DMS 273 (cell line): ENCODE results near the gene PSTK.

Source experiments
- DNase-seq: peaks from one replicate; lab custom pipeline; 2025; ENCODE audit not compliant: unreplicated experiment; lab: John Stamatoyannopoulos, UW

The PSTK gene

DNA sequence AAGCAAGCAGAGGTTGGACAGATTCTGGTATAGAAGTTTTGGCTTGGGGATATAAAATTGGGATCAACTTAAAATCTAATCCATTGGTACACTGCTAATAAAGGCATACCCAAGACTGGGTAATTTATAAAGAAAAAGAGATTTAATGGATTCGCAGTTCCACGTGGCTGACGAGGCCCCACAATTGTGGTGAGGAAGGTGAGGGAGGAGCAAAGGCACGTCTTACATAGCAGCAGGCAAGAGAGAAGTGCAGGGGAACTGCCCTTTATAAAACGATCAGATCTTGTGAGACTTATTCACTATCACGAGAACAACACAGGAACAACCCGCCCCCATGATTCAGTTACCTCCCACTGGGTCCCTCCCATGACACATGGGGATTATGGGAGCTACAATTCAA is 38.3 kb downstream of the PSTK start:
- no peak for DNase-seq

DNA sequence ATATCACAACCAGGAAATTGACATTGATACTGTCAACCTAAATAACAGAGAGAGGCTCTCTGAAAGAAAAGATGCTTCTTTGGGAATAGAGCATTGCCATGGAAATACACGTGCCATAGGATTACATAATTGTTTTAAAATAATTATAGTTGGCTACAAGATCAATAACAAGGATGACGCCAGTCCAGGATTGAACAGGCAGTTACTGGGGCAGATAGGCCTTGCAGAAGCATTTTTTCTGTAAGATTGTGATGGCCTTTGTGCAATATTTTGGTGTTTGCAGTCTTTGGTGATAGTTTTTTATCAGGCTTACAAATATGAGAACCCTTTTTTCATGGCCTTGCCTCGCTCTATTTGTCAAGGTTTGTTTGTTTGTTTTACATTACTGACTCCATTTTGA is 39.1 kb downstream of the PSTK start:
- no peak for DNase-seq

DNA sequence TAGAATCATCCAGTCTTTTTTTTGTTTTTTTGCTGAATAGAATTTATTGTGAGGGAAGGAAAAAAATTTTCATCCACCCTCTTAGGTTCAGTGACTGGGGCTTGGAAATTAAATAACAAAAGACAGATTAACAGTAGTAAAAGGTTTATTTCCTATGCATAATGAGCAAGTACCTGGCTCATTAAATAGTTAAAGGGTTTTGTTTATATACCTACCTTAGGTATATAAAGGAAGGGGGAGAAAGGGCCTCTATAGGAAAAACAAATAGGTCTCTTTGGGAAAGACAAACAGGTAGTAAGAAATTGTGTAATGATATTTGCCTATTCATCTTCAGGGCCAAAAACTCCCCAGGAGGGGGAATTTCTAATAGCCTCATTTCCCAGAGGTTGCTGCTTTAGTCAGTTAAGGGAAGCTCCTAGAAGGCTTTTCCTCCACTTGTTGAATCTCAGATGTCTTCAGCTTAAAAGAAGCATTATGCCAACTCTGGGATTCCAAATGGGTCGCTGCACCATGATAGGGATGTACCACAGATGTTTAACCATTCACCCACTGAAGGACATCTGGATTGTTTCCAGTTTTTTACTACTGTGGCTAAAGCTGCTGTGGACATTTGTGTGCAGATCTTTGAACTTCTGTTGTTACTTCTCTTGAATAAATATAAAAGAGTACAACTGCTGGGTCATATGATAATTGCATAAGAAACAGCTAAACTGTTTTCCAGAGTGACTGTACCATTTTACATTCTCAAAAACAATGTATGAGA is 39.9 kb downstream of the PSTK start:
- no peak for DNase-seq

DNA sequence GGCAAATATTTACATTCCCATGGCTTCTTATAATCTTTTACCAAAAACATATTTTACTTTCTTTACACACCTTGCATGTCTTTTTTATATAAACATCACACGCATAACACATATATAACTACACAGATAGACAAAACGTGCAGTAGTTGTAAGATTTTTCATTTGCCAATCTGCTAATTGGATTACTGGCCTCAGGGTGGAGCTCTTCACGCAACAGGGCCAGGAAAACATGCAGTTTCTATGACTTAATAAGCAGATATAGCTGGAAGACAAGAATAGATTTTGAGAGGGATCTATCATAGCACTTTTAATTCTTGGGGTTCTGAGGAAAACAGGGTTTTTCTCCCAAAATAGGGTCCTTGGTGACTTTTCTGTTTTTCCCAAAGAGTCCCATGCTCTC is 41.3 kb downstream of the PSTK start:
- peak; percentile 27 for DNase-seq

DNA sequence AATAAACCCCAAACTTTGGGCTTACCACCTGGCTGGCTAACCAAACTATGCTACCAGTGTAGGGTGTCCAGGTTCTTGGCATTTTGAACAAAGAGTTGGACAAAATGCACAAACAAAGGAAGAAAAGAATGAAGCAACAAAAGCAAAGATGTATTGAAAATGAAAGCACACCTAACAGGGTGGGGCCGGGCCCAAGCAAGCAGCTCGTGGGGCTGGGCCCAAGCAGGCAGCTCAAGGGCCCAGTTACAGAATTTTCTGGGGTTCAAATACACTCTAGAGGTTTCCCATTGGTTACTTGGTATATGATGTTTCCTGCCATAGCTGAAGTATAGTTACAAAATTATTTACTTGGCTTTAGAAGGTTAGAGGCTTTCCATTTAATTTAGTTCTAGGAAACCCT is 44.3 kb downstream of the PSTK start:
- DNase-seq = no peak

DNA sequence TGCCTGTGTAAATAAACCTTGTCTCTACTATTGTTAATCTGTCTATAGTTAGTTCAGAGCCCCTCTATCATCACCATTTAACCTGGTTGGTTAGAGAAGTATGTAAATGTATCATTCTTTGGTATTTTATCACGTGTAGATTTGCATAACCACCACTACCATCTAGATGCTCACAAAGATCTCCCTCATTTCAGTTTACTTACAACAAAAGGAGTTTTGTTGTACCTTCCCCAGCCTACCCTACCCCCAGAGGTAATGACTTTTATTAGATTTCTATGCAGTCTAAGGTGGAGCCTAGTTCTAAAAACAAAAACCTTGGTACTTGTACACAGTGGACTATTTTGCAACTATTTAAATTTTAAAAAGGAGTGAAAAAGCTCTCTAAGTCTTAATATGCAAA is 46.1 kb downstream of the PSTK start:
- no peak for DNase-seq

DNA sequence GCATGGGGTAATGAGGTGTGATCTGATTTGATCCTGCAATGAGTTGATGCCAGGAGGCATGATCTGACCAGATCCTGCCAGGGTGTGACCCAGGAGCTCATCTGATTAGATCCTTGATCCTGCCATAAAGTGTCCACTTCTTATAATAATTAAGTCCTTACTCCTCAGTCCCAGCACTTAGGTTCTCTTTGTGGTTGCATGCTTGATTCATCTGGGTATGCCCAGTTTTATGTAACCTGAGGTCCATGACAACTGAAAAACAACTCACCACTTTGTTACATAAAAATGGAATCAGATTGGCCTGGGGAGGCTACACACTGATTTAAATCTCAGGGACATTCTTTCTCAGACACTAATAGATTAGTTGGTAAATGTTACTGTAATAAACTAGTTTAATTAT is 47.7 kb downstream of the PSTK start:
- no peak for DNase-seq

DNA sequence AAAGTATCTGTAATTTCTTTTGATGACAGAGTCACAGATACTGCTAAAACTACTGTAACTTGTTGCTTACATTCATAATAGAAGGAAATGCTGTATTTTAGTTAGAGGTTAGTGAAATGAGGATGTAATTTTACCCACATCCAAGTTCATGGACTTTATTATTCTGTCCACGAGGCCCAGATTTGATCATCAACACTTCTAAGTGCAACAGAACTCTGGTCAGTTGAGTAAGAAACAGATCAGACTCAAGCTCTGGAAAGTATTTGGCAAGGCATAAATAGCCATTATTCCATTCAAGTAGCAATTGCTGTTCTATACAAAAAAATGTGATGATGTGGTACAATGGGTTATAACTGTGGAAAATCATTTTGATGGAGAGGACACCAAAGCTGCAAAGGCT is 50.9 kb downstream of the PSTK start:
- DNase-seq = no peak

DNA sequence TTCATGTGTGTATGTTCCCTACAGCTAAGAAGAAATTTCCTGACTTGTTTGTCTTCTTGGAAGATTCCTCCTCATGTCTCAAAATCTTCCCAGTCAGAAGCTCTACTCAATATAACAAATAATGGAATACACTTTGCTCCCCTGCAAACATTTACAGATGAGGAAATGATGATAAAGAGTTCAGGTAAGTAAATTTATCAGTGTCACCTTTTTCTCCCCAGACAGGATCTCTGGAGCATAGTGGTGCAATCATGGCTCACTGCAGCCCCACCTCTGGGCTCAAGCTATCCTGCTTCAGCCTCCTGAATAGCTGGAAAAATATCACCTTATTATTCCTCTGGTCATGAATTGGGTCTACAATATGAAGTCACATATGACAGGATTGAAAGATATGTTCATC is 54.1 kb downstream of the PSTK start:
- no peak for DNase-seq

DNA sequence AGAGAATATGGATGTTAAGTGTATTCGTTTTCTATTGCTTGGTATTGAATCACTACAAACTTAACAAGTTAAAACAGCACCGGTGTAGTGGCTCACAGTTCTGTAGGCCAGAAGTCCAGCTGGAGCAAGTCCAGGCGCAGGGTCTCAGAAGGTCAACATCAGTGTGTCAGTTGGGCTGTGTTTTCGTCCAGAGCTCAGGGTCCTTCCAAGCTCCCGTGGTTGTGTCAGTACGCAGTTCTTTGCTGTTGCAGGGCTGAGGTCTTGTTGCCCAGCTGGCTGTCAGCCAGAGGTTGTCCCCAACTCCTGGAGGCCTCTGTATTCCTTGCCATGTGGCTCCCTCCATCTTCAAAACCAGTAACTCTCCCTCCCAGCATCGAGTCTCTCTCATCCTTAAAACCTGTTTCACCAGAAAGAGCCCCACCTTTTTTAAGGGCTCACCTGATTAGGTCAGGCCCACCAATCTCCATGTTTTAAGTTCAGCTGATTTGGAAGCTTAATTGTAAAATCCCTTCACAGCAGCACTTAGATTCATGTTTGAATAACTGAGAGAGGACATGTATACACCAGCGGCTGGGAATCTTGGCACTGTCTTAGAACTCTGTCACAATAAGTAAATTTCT is 55.4 kb downstream of the PSTK start:
- no peak for DNase-seq

DNA sequence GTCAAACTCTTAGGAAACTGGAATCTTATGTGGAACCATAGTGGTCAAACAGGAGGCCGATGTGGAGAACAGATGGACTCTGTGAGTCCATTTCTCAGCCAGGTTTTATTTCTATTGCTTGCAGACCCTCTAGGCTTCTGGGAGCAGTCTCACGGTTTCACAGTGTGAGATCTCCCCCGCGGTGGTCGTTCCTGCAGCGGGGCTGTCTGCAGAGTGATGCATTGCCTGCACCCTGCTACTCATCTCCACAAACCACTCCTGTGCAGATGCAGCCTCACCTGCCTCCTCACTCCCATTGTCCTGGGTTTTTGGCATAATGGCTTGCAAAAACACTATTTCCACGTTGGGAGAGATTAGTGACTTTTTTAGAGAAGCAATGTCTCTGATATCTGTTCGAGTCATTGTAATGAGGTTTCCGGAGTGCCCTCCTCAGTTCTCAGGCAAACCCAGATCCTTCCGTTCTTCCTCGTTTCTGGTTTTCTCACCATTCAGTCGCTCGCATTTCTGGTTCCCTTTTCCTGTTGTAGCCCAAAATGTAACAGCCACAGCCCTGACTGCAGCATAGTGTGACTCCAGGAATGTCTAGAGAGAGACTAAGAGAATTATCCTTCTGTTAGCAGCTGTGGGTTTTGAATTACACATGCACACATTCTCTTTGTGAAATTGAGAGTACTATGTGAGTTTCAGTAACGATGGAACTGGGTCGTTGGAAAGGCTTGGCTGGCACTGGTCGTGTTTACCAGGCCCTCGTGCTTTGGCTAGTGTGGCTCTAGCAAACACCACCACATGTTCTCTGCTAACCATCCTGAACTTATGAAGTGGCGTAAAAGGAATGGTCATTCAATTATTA is 58.8 kb downstream of the PSTK start:
- DNase-seq = no peak

DNA sequence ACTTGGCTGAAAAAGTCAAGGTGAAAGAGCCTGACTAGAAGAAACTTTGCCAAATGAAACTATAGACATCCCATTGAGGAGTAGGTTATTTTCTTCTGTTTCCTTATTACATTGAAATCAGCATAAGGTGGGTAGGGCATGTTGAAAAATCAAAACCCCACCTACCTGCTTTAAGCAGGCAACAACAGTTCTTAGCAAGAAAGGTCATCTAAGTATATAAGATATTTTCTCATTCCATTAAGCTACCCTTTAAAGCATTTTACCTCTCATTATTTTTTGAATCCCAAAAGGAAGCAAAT is 59.4 kb downstream of the PSTK start:
- no peak for DNase-seq
